A549 (cell line): ENCODE measurements around the gene FUT6.

ENCODE experiments used
- CEBPB ChIP-seq, 2 experiments: fragments of >200 bp in 1 of 2; sonication (Bioruptor Twin) in 1 of 2; formaldehyde crosslinking in 1 of 2; IDR thresholded peaks; 2 replicates each; pipeline ENCODE4 v1.6.1; 2012 to 2016
- EP300 ChIP-seq, 2 experiments: fragments of >200 bp; sonication (Bioruptor Twin); formaldehyde crosslinking; IDR thresholded peaks; 2 replicates in 1 of 2; 3 replicates in 1 of 2; pipeline ENCODE4 v1.6.1; 2016 to 2017
- POLR2A ChIP-seq: IDR thresholded peaks from 2 replicates; pipeline ENCODE4 v1.6.1; 2012; ENCODE audit warnings: mild to moderate bottlenecking, low read length
- RAD21 ChIP-seq, 2 experiments: fragments of >200 bp in 1 of 2; sonication (Bioruptor Twin) in 1 of 2; formaldehyde crosslinking in 1 of 2; IDR thresholded peaks in 1 of 2; conservative IDR thresholded peaks in 1 of 2; 2 replicates in 1 of 2; 3 replicates in 1 of 2; pipeline ENCODE4 v1.6.1; 2012 to 2018; ENCODE audit warnings: inconsistent platforms in 1 of 2
- USF2 ChIP-seq: fragments of 450-650 bp; IDR thresholded peaks from 2 replicates; pipeline ENCODE4 v1.6.1; 2014; ENCODE audit warnings: antibody characterized with exemption
- TF ChIP-seq, protein P1 (sequence below): fragments of 150-350 bp; IDR thresholded peaks from 2 replicates; pipeline ENCODE4 v1.6.1; 2014; ENCODE audit warnings: low read depth, mild to moderate bottlenecking, low read length

GRCh38 chr19:5817218-5817617, 22.3 kb downstream of the FUT6 start:
- TF ChIP-seq, protein P1, sequence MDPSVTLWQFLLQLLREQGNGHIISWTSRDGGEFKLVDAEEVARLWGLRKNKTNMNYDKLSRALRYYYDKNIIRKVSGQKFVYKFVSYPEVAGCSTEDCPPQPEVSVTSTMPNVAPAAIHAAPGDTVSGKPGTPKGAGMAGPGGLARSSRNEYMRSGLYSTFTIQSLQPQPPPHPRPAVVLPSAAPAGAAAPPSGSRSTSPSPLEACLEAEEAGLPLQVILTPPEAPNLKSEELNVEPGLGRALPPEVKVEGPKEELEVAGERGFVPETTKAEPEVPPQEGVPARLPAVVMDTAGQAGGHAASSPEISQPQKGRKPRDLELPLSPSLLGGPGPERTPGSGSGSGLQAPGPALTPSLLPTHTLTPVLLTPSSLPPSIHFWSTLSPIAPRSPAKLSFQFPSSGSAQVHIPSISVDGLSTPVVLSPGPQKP = no peak
- TF ChIP-seq RAD21 (conservative IDR thresholded peaks at IDR 0.05 in 1 of 2, IDR thresholded peaks at IDR 0.05 in 1 of 2) (no peak), POLR2A (no peak), EP300 (IDR thresholded peaks at IDR 0.05) (no peak), USF2 (no peak), CEBPB (IDR thresholded peaks at IDR 0.05) (no peak)
